ENCODE data around the gene ABCA8.

The ABCA8 gene

GRCh38 chr17:68942389-68942788, 12.8 kb downstream of the ABCA8 start:
- no peak for DNase-seq (ENCODE audit: low read depth)

GRCh38 chr17:68941761-68942160, 13.4 kb downstream of the ABCA8 start:
- DNase-seq (ENCODE audit: low read depth) = no peak

GRCh38 chr17:68939195-68939594, 16.0 kb downstream of the ABCA8 start:
- no peak for DNase-seq (ENCODE audit: low read depth)

- no peak for DNase-seq (ENCODE audit: low read depth)
Measured at GRCh38 chr17:68937890-68938514, 17.2 kb downstream of the ABCA8 start.

GRCh38 chr17:68927516-68927915, 27.7 kb downstream of the ABCA8 start:
- no peak for DNase-seq (ENCODE audit: low read depth)

GRCh38 chr17:68924793-68925720, 30.1 kb downstream of the ABCA8 start:
- no peak for DNase-seq (ENCODE audit: low read depth)

- DNase-seq (ENCODE audit: low read depth) = no peak
Measured at GRCh38 chr17:68910789-68911431, 44.3 kb downstream of the ABCA8 start.

- no peak for DNase-seq (ENCODE audit: low read depth)
Measured at GRCh38 chr17:68910251-68910705, 44.9 kb downstream of the ABCA8 start.

- DNase-seq (ENCODE audit: low read depth) = peak; percentile 5
Measured at GRCh38 chr17:68909066-68909465, 46.1 kb downstream of the ABCA8 start.

GRCh38 chr17:68908045-68908444, 47.1 kb downstream of the ABCA8 start:
- no peak for DNase-seq (ENCODE audit: low read depth)

GRCh38 chr17:68906638-68907037, 48.6 kb downstream of the ABCA8 start:
- DNase-seq (ENCODE audit: low read depth) = no peak

- DNase-seq (ENCODE audit: low read depth) = no peak
Measured at GRCh38 chr17:68903286-68903685, 51.9 kb downstream of the ABCA8 start.

GRCh38 chr17:68897557-68897956, 57.6 kb downstream of the ABCA8 start:
- no peak for DNase-seq (ENCODE audit: low read depth)

GRCh38 chr17:68892658-68893057, 62.5 kb downstream of the ABCA8 start:
- no peak for DNase-seq (ENCODE audit: low read depth)

- no peak for DNase-seq (ENCODE audit: low read depth)
Measured at GRCh38 chr17:68892193-68892592, 63.0 kb downstream of the ABCA8 start.

GRCh38 chr17:68886401-68886800, 68.8 kb downstream of the ABCA8 start:
- no peak for DNase-seq (ENCODE audit: low read depth)

- DNase-seq (ENCODE audit: low read depth) = no peak
Measured at GRCh38 chr17:68884888-68885287, 70.3 kb downstream of the ABCA8 start.

GRCh38 chr17:68878226-68878885, 76.8 kb downstream of the ABCA8 start:
- no peak for DNase-seq (ENCODE audit: low read depth)

- DNase-seq (ENCODE audit: low read depth) = no peak
Measured at GRCh38 chr17:68871447-68871846, 83.7 kb downstream of the ABCA8 start.

GRCh38 chr17:68870976-68871375, 84.2 kb downstream of the ABCA8 start:
- DNase-seq (ENCODE audit: low read depth) = no peak

GRCh38 chr17:68870161-68870826, 84.9 kb downstream of the ABCA8 start:
- DNase-seq (ENCODE audit: low read depth) = no peak

- no peak for DNase-seq (ENCODE audit: low read depth)
Measured at GRCh38 chr17:68868708-68869107, 86.5 kb downstream of the ABCA8 start.

Data from CMK (cell line).